IMR-90 (cell line): ENCODE data around the gene SLC19A1. TPM values are rescaled to one million over a fixed set of nuclear protein-coding genes. Genes with fewer than 3 reads are reported as not detected.

ENCODE experiments used
- ATAC-seq: fragments of 200-7000 bp; cut with Tn5 transposase; 2 replicates; pipeline ENCODE4 v1.9.1; 2020; ENCODE audit warnings: low read depth, mild to moderate bottlenecking, moderate library complexity
- BruUV-seq: library from RNA; stranded (reverse); fragments of 400-500 nt; replicated peaks from 2 replicates; lab custom pipeline; 2021; lab: Mats Ljungman, UMichigan
- CTCF ChIA-PET: fragments of 300-600 bp; formaldehyde crosslinking; extraction: SDS; loops from one replicate; lab custom pipeline; 2021; ENCODE audit warnings: antibody characterized with exemption; lab: Yijun Ruan, JAX
- POLR2A ChIA-PET: fragments of 300-600 bp; sonication (Branson Sonifier 250); formaldehyde crosslinking; loops from one replicate; lab custom pipeline; 2022; ENCODE audit warnings: antibody characterized with exemption; ENCODE audit not compliant: unreplicated experiment; lab: Charles Lee
- DNase-seq: peaks from one replicate; pipeline ENCODE4 v3.0.0; 2013
- H2AFZ ChIP-seq: replicated peaks from 2 replicates; pipeline ENCODE3; 2013; ENCODE audit warnings: low read length, mild to moderate bottlenecking; ENCODE audit not compliant: poor library complexity
- H2AK5ac ChIP-seq: 2 replicates; pipeline ENCODE4 v1.6.1; 2013; ENCODE audit warnings: low read depth, low read length, inconsistent platforms
- H2AK9ac ChIP-seq: replicated peaks from 2 replicates; pipeline ENCODE3; 2013; ENCODE audit warnings: mild to moderate bottlenecking, low read depth, low read length, moderate library complexity; ENCODE audit not compliant: poor library complexity
- H2BK120ac ChIP-seq: 2 replicates; pipeline ENCODE4 v1.6.1; 2013; ENCODE audit warnings: low read depth, low read length, inconsistent platforms
- H2BK15ac ChIP-seq: 3 replicates; pipeline ENCODE4 v1.6.1; 2013; ENCODE audit warnings: low read depth, low read length, inconsistent platforms
- H2BK20ac ChIP-seq: 2 replicates; pipeline ENCODE4 v1.6.1; 2013; ENCODE audit warnings: low read depth, mild to moderate bottlenecking, inconsistent platforms, low read length, moderate library complexity
- H2BK5ac ChIP-seq: 2 replicates; pipeline ENCODE4 v1.6.1; 2013; ENCODE audit warnings: mild to moderate bottlenecking, low read depth, low read length, inconsistent platforms; ENCODE audit not compliant: poor library complexity, severe bottlenecking
- H3K14ac ChIP-seq: replicated peaks from 2 replicates; pipeline ENCODE4 v1.6.1; 2013; ENCODE audit warnings: low read depth, low read length, inconsistent platforms
- H3K18ac ChIP-seq: 2 replicates; pipeline ENCODE4 v1.6.1; 2013; ENCODE audit warnings: low read depth, low read length, control low read depth
- H3K23ac ChIP-seq: 2 replicates; pipeline ENCODE4 v1.6.1; 2013; ENCODE audit warnings: low read depth, low read length, inconsistent platforms
- H3K27ac ChIP-seq: 2 replicates; pipeline ENCODE4 v1.5.1; 2013; ENCODE audit warnings: mild to moderate bottlenecking, control low read depth, low read length; ENCODE audit not compliant: insufficient read depth
- H3K27me3 ChIP-seq: 2 replicates; pipeline ENCODE4 v1.6.1; 2013; ENCODE audit warnings: low read length; ENCODE audit not compliant: control insufficient read depth, insufficient read depth
- H3K36me3 ChIP-seq: 2 replicates; pipeline ENCODE4 v1.6.1; 2013; ENCODE audit warnings: low read length, mixed read lengths; ENCODE audit not compliant: control insufficient read depth, insufficient read depth
- H3K4ac ChIP-seq: 2 replicates; pipeline ENCODE4 v1.6.1; 2013; ENCODE audit warnings: low read depth, low read length, inconsistent platforms
- H3K4me1 ChIP-seq: 2 replicates; pipeline ENCODE4 v1.6.1; 2013; ENCODE audit warnings: low read length, mixed read lengths; ENCODE audit not compliant: control insufficient read depth, insufficient read depth
- H3K4me2 ChIP-seq: 2 replicates; pipeline ENCODE4 v1.6.1; 2013; ENCODE audit warnings: low read depth, mild to moderate bottlenecking, control low read depth, low read length, moderate library complexity
- H3K4me3 ChIP-seq: 2 replicates; pipeline ENCODE4 v1.5.1; 2013; ENCODE audit warnings: low read depth, mild to moderate bottlenecking, control low read depth, low read length, moderate library complexity; ENCODE audit not compliant: insufficient read depth
- H3K56ac ChIP-seq: 2 replicates; pipeline ENCODE4 v1.6.1; 2013; ENCODE audit warnings: low read length, inconsistent platforms; ENCODE audit not compliant: insufficient read depth; ENCODE audit errors: extremely low read depth
- H3K79me1 ChIP-seq, 2 experiments: 2 replicates each; pipeline ENCODE4 v1.6.1; 2013; ENCODE audit warnings: low read length in 2 of 2, inconsistent platforms in 1 of 2, low read depth in 1 of 2
- H3K9ac ChIP-seq: 2 replicates; pipeline ENCODE4 v1.6.1; 2013; ENCODE audit warnings: low read depth, low read length, control low read depth
- H3K9me1 ChIP-seq: 2 replicates; pipeline ENCODE4 v1.6.1; 2013; ENCODE audit warnings: low read length, inconsistent platforms; ENCODE audit not compliant: insufficient read depth
- H3K9me3 ChIP-seq: 2 replicates; pipeline ENCODE4 v1.6.1; 2013; ENCODE audit warnings: low read length; ENCODE audit not compliant: control insufficient read depth, insufficient read depth
- H4K20me1 ChIP-seq: 2 replicates; pipeline ENCODE4 v1.6.1; 2013; ENCODE audit warnings: low read length, inconsistent platforms; ENCODE audit not compliant: insufficient read depth
- H4K5ac ChIP-seq: 2 replicates; pipeline ENCODE4 v1.6.1; 2013; ENCODE audit warnings: mild to moderate bottlenecking, low read depth, low read length, control low read depth
- H4K8ac ChIP-seq, 2 experiments: 2 replicates each; pipeline ENCODE4 v1.6.1; 2013; ENCODE audit warnings: low read depth in 2 of 2, low read length in 2 of 2, control low read depth in 1 of 2, inconsistent platforms in 1 of 2
- H4K91ac ChIP-seq: 2 replicates; pipeline ENCODE4 v1.6.1; 2013; ENCODE audit warnings: low read depth, low read length, inconsistent platforms; ENCODE audit not compliant: insufficient read depth
- BHLHE40 ChIP-seq: fragments of 150-350 bp; IDR thresholded peaks from 2 replicates; pipeline ENCODE4 v1.6.1; 2016; ENCODE audit warnings: mild to moderate bottlenecking, low read depth, low read length
- CHD1 ChIP-seq: IDR thresholded peaks from 2 replicates; pipeline ENCODE4 v1.6.1; 2012; ENCODE audit warnings: low read depth, low read length, improper control_type of control experiment
- ELK1 ChIP-seq: fragments of 150-350 bp; IDR thresholded peaks from 2 replicates; pipeline ENCODE4 v1.6.1; 2016; ENCODE audit warnings: low read depth, mild to moderate bottlenecking, low read length, moderate library complexity, borderline replicate concordance
- FOS ChIP-seq: fragments of 150-350 bp; IDR thresholded peaks from 2 replicates; pipeline ENCODE4 v1.6.1; 2016; ENCODE audit warnings: low read depth, low read length
- MAZ ChIP-seq: IDR thresholded peaks from 2 replicates; pipeline ENCODE4 v1.6.1; 2012; ENCODE audit warnings: low read depth, mild to moderate bottlenecking, low read length, improper control_type of control experiment, moderate library complexity, borderline replicate concordance
- MXI1 ChIP-seq: IDR thresholded peaks from 2 replicates; pipeline ENCODE4 v1.6.1; 2012; ENCODE audit warnings: low read depth, mild to moderate bottlenecking, low read length, moderate library complexity, borderline replicate concordance
- RAD21 ChIP-seq: IDR thresholded peaks from 2 replicates; pipeline ENCODE4 v1.6.1; 2012; ENCODE audit warnings: low read length, improper control_type of control experiment
- RCOR1 ChIP-seq: IDR thresholded peaks from 2 replicates; pipeline ENCODE4 v1.6.1; 2012; ENCODE audit warnings: mild to moderate bottlenecking, low read length, improper control_type of control experiment; ENCODE audit not compliant: insufficient replicate concordance
- RFX5 ChIP-seq: IDR thresholded peaks from 2 replicates; pipeline ENCODE4 v1.8.0; 2012; ENCODE audit warnings: low read depth, mild to moderate bottlenecking, low read length, moderate library complexity
- SMC3 ChIP-seq: fragments of 150-350 bp; IDR thresholded peaks from 2 replicates; pipeline ENCODE4 v1.6.1; 2016; ENCODE audit warnings: low read depth, mild to moderate bottlenecking, antibody characterized with exemption, low read length, moderate library complexity
- WGBS, 2 experiments: methylation state at CpG; one replicate each; pipeline versions ENCODE4 v1.1.5 to v1.1.7; 2013; ENCODE audit warnings: missing lambda C conversion rate in 2 of 2; ENCODE audit not compliant: insufficient read length in 1 of 2; ENCODE audit errors: extremely low coverage in 2 of 2; 5-methylcytosine and 5-hydroxymethylcytosine counted together
- dilution Hi-C: fragments of 300-500 bp; cut with HindIII; formaldehyde crosslinking; loops from one replicate; pipeline ENCODE4 v1.14.3; 2018; ENCODE audit warnings: low sequenced_read_pairs; ENCODE audit not compliant: unreplicated experiment
- in situ Hi-C: fragments of 300-500 bp; cut with MboI; formaldehyde crosslinking; loops from 3 replicates; pipeline ENCODE4 v1.14.3; 2019; ENCODE audit warnings: low sequenced_read_pairs, inconsistent platforms, mixed read lengths
- intact Hi-C: fragments of 100-400 bp; cut with micrococcal nuclease; formaldehyde crosslinking; loops from 2 replicates; pipeline ENCODE4 v1.10.0; 2022
- polyA plus RNA-seq, 3 experiments: library from polyadenylated mRNA; depleted of rRNA; stranded (reverse); fragments of >200 nt; gene quantifications; 2 replicates each; pipeline ENCODE4 v1.2.3, GENCODE V29; 2012; ENCODE audit warnings: low replicate concordance in 1 of 3
- total RNA-seq: library from RNA; depleted of rRNA; stranded (reverse); fragments of >200 nt; gene quantifications from 2 replicates; pipeline ENCODE4 v1.2.3, GENCODE V29; 2012

SLC19A1 gene
- total and polyA plus RNA-seq, 2 of the 4 experiments (the other 2 are of a cell fraction): 2.2 to 16.2 TPM

DNA sequence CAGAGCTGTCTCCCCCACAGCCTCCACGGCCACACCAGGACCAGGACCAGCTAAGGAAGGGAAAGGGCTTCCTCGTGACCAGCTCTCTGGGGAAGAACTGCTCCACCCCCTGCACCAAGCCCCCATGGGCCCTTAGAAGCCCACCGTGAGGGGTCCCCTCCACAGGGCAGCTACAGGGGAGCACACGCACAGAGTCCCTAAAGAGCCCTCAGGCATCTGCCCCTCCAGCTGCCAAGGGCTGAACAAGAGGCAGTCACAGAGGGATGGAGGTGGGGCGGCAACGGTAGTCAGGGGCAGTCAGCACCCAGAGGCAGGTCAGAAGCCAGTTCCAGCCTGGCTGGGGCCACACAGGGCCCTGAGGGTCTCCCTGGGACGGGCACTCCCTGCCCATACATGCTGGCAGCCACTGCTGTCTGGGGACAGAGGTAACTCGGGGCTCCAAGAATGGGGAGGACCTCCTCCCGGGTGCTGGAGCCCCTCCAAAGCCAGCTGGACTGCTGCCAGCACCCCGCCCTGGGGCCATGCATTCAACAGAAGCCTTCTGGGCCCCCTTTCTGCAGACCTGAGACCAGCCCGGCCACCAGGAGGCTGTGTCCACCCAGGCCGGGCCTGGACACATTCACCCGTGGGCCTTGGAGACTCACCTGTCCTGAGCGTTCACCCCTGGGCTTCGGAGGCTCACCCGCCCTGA lies 18.7 kb downstream of the SLC19A1 start:
- in situ Hi-C loops: no loop called here
- DNase-seq: no peak

More for the DNA sequence above, 18.7 kb downstream of the SLC19A1 start:
- Histone ChIP-seq H3K4me2 (no peak overlapping the region), H2BK15ac (no peak overlapping the region), H2AK9ac (no peak overlapping the region), H2AK5ac (no peak overlapping the region; the same call in 1 of the 2 replicates), H3K79me1 (peaks cover 0 to 2% of the 10 kb centered on the region in 2 experiments; a peak in 1 of 4 replicates), H2BK120ac (no peak overlapping the region), H3K4me3 (no peak overlapping the region), H3K4ac (no peak overlapping the region), H4K91ac (no peak overlapping the region), H3K56ac (no peak overlapping the region), H4K20me1 (no peaks in the 10 kb centered on the region), H3K9me3 (peaks cover 10% of the 10 kb centered on the region), H3K18ac (no peak overlapping the region), H4K5ac (no peak overlapping the region), H3K9ac (no peak overlapping the region), H3K4me1 (no peaks in the 10 kb centered on the region), H3K36me3 (peaks cover 8% of the 10 kb centered on the region), H3K9me1 (no peaks in the 10 kb centered on the region), H2BK5ac (no peak overlapping the region), H2BK20ac (no peak overlapping the region), H3K23ac (no peak overlapping the region), H4K8ac (no peak overlapping the region), H3K27ac (no peak overlapping the region), H2AFZ (no peak overlapping the region), H3K14ac (no peak overlapping the region), H3K27me3 (no peaks in the 10 kb centered on the region)
- dilution Hi-C loops: no loop called here
- POLR2A ChIA-PET: no interaction called here
- no TSS peak for BruUV-seq
- ATAC-seq: no peak
- intact Hi-C loops: no loop called here
- WGBS, 2 experiments: 67% methylated on average over 2 of the region's 16 CpGs; no CpG with 5 or more reads in 1 of the 2 experiments
- TF ChIP-seq MAZ: no peak
- no peak for TF ChIP-seq MXI1
- no peak for TF ChIP-seq CHD1
- TF ChIP-seq SMC3: no peak
- no peak for TF ChIP-seq ELK1
- TF ChIP-seq RFX5: no peak
- TF ChIP-seq BHLHE40: no peak
- no peak for TF ChIP-seq RAD21
- TF ChIP-seq FOS: no peak
- TF ChIP-seq RCOR1: no peak
- CTCF ChIA-PET: no interaction called here
